HUES6 (cell line): ENCODE data around the gene KPNA6.
A peak's percentile ranks its signal among the peaks of the same experiment; 100 is the strongest.
"Not testable (repeated sequence)": the region's sequence is repeated elsewhere in the genome, so short reads cannot be mapped to it uniquely, and the experiment has no call there.

Experiments used
- H3K27ac ChIP-seq: 2 replicates; pipeline ENCODE4 v1.7.0; 2013; ENCODE audit warnings: low read depth, mild to moderate bottlenecking, low read length, inconsistent platforms
- H3K27me3 ChIP-seq: 2 replicates; pipeline ENCODE4 v1.6.1; 2013; ENCODE audit warnings: low read length; ENCODE audit not compliant: control insufficient read depth, insufficient read depth
- H3K36me3 ChIP-seq: 2 replicates; pipeline ENCODE4 v1.6.1; 2013; ENCODE audit warnings: low read length; ENCODE audit not compliant: control insufficient read depth, insufficient read depth
- H3K4me1 ChIP-seq: 2 replicates; pipeline ENCODE4 v1.6.1; 2013; ENCODE audit warnings: low read length; ENCODE audit not compliant: control insufficient read depth, insufficient read depth
- H3K4me3 ChIP-seq: 2 replicates; pipeline ENCODE4 v1.5.1; 2013; ENCODE audit warnings: low read depth, low read length
- H3K9ac ChIP-seq: one replicate; pipeline ENCODE4 v1.6.1; 2013; ENCODE audit warnings: mild to moderate bottlenecking, low read length
- H3K9me3 ChIP-seq: 2 replicates; pipeline ENCODE4 v1.6.1; 2013; ENCODE audit warnings: low read depth, low read length; ENCODE audit not compliant: control insufficient read depth, insufficient read depth

Gene KPNA6

GRCh38 chr1:32073299-32074229 is 34.3 kb upstream of the KPNA6 start:
- Histone ChIP-seq H3K4me3 (peak overlapping the region; percentile 97), H3K9ac (no peak overlapping the region), H3K27me3 (no peaks in the 10 kb centered on the region), H3K9me3 (no peaks in the 10 kb centered on the region), H3K36me3 (peaks cover 37% of the 10 kb centered on the region), H3K4me1 (peaks cover 17% of the 10 kb centered on the region), H3K27ac (no peak overlapping the region)

GRCh38 chr1:32074841-32075240 is 33.0 kb upstream of the KPNA6 start:
- Histone ChIP-seq H3K9ac (no peak overlapping the region), H3K9me3 (no peaks in the 10 kb centered on the region), H3K36me3 (peaks cover 43% of the 10 kb centered on the region), H3K4me3 (no peak overlapping the region), H3K4me1 (peaks cover 8% of the 10 kb centered on the region), H3K27me3 (no peaks in the 10 kb centered on the region), H3K27ac (no peak overlapping the region)

- no peak overlapping the region for H3K4me3 ChIP-seq
- H3K27ac ChIP-seq: no peak overlapping the region
- H3K9ac ChIP-seq: no peak overlapping the region
- peaks cover 51% of the 10 kb centered on the region for H3K36me3 ChIP-seq
- H3K4me1 ChIP-seq: no peaks in the 10 kb centered on the region
- H3K9me3 ChIP-seq: no peaks in the 10 kb centered on the region
- no peaks in the 10 kb centered on the region for H3K27me3 ChIP-seq
These were observed 30.4 kb upstream of the KPNA6 start for GRCh38 chr1:32077451-32077850.

GRCh38 chr1:32082022-32082421 is 25.8 kb upstream of the KPNA6 start:
- H3K9ac ChIP-seq: no peak overlapping the region
- peaks cover 48% of the 10 kb centered on the region for H3K36me3 ChIP-seq
- H3K4me3 ChIP-seq: no peak overlapping the region
- no peak overlapping the region for H3K27ac ChIP-seq
- H3K9me3 ChIP-seq: no peaks in the 10 kb centered on the region
- H3K4me1 ChIP-seq: no peaks in the 10 kb centered on the region
- no peaks in the 10 kb centered on the region for H3K27me3 ChIP-seq

- not testable (repeated sequence) for H3K4me3 ChIP-seq, H3K4me1 ChIP-seq, H3K9me3 ChIP-seq, H3K27me3 ChIP-seq, H3K9ac ChIP-seq, H3K27ac ChIP-seq
- peaks cover 32% of the 10 kb centered on the region for H3K36me3 ChIP-seq
These were observed 21.5 kb upstream of the KPNA6 start for GRCh38 chr1:32086381-32086780.

GRCh38 chr1:32091176-32091575 is 16.7 kb upstream of the KPNA6 start:
- Histone ChIP-seq H3K27ac (no peak overlapping the region), H3K4me3 (no peak overlapping the region), H3K36me3 (peaks cover 49% of the 10 kb centered on the region), H3K27me3 (no peaks in the 10 kb centered on the region), H3K9me3 (no peaks in the 10 kb centered on the region), H3K4me1 (no peaks in the 10 kb centered on the region), H3K9ac (no peak overlapping the region)

- peaks cover 50% of the 10 kb centered on the region for H3K36me3 ChIP-seq
- H3K27ac ChIP-seq: no peak overlapping the region
These were observed 16.3 kb upstream of the KPNA6 start for GRCh38 chr1:32091591-32091990.

GRCh38 chr1:32094746-32095521 is 12.9 kb upstream of the KPNA6 start:
- H3K36me3 ChIP-seq: peaks cover 59% of the 10 kb centered on the region
- no peak overlapping the region for H3K4me3 ChIP-seq
- no peak overlapping the region for H3K27ac ChIP-seq
- H3K9ac ChIP-seq: no peak overlapping the region
- no peaks in the 10 kb centered on the region for H3K9me3 ChIP-seq
- no peaks in the 10 kb centered on the region for H3K27me3 ChIP-seq
- no peaks in the 10 kb centered on the region for H3K4me1 ChIP-seq

More at GRCh38 chr1:32091591-32091990, 16.3 kb upstream of the KPNA6 start:
- no peaks in the 10 kb centered on the region for H3K4me1 ChIP-seq
- no peaks in the 10 kb centered on the region for H3K27me3 ChIP-seq
- H3K4me3 ChIP-seq: no peak overlapping the region
- H3K9ac ChIP-seq: no peak overlapping the region
- H3K9me3 ChIP-seq: no peaks in the 10 kb centered on the region

- peaks cover 5% of the 10 kb centered on the region; the same call in 1 of the 2 replicates for H3K4me1 ChIP-seq
- no peak overlapping the region for H3K9ac ChIP-seq
- no peaks in the 10 kb centered on the region for H3K27me3 ChIP-seq
- peaks cover 57% of the 10 kb centered on the region for H3K36me3 ChIP-seq
- no peak overlapping the region for H3K4me3 ChIP-seq
- no peaks in the 10 kb centered on the region for H3K9me3 ChIP-seq
- no peak overlapping the region for H3K27ac ChIP-seq
These were observed 8.4 kb upstream of the KPNA6 start for GRCh38 chr1:32099426-32099825.

- Histone ChIP-seq H3K36me3 (peaks cover 48% of the 10 kb centered on the region), H3K9me3 (no peaks in the 10 kb centered on the region), H3K4me3 (no peak overlapping the region)
These were observed 7.5 kb upstream of the KPNA6 start for GRCh38 chr1:32100359-32100758.

More at GRCh38 chr1:32100359-32100758, 7.5 kb upstream of the KPNA6 start:
- no peak overlapping the region for H3K9ac ChIP-seq
- no peak overlapping the region for H3K27ac ChIP-seq
- H3K27me3 ChIP-seq: no peaks in the 10 kb centered on the region
- peaks cover 5% of the 10 kb centered on the region; the same call in 1 of the 2 replicates for H3K4me1 ChIP-seq
